Stimulated activated memory B cell treated with anti-CD40 and anti-IgM and Interleukin-4, amounts not matched to agents 10 μg/mL and 1 μg/mL and 100 μg/mL, for 72 hours (primary cell): ENCODE measurements around the gene TTLL6.

Experiments
- ATAC-seq: fragments of 150-1000 bp; cut with Tn5 transposase; 2 replicates; pipeline ENCODE4 v1.10.0; 2021
- H3K27ac Mint-ChIP-seq: one replicate; pipeline ENCODE4 v1.8.0; 2022; ENCODE audit warnings: mild to moderate bottlenecking, mixed read lengths
- H3K27me3 Mint-ChIP-seq: one replicate; pipeline ENCODE4 v1.8.0; 2022; ENCODE audit warnings: mixed read lengths
- H3K36me3 Mint-ChIP-seq: one replicate; pipeline ENCODE4 v1.8.0; 2022; ENCODE audit warnings: mixed read lengths
- H3K4me1 Mint-ChIP-seq: one replicate; pipeline ENCODE4 v1.8.0; 2022; ENCODE audit warnings: mixed read lengths
- H3K4me3 Mint-ChIP-seq: one replicate; pipeline ENCODE4 v1.8.0; 2022; ENCODE audit warnings: mild to moderate bottlenecking, moderate library complexity, mixed read lengths
- H3K9me3 Mint-ChIP-seq: one replicate; pipeline ENCODE4 v1.8.0; 2022; ENCODE audit warnings: mixed read lengths

Gene TTLL6

DNA sequence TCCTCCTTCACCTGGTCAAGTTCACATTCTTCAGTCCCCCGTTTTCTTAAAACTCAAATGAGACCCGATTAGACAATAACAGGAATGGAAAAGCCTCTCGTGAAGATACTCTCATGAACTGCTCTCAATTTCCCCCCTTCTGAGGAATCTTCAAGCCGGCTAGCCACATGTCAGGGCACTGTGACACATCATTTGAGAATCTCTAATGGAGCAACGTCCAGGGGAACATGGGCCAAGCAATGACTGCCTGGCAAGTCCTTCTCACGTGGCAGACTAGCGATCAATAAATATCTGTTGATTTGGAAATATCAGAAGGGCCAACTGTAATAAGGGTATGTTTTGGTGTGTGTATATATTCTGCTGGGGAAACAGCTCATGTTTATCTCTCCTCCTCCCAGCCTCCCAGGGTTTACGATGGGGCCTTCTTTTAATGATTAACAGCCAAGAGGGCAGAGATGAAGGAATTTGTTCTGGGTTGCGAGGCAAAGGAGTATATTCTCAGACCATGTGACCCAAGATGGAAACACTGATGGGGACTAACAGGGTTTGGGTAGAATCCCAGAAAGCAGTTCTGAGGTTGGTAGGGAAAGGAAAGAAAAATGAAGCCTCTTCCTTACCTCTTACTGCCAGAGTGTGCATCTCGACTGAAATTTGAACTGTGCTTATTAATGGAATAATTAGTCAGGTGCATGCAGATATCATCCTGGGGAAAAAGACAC is 21.4 kb downstream of the TTLL6 start:
- ATAC-seq, result no peak
- H3K36me3 Mint-ChIP-seq, result no peaks in the 10 kb centered on the region
- no peak overlapping the region for H3K27ac Mint-ChIP-seq
- no peaks in the 10 kb centered on the region for H3K9me3 Mint-ChIP-seq
- peaks cover 54% of the 10 kb centered on the region for H3K27me3 Mint-ChIP-seq
- H3K4me3 Mint-ChIP-seq, result no peak overlapping the region
- H3K4me1 Mint-ChIP-seq, result peaks cover 14% of the 10 kb centered on the region

DNA sequence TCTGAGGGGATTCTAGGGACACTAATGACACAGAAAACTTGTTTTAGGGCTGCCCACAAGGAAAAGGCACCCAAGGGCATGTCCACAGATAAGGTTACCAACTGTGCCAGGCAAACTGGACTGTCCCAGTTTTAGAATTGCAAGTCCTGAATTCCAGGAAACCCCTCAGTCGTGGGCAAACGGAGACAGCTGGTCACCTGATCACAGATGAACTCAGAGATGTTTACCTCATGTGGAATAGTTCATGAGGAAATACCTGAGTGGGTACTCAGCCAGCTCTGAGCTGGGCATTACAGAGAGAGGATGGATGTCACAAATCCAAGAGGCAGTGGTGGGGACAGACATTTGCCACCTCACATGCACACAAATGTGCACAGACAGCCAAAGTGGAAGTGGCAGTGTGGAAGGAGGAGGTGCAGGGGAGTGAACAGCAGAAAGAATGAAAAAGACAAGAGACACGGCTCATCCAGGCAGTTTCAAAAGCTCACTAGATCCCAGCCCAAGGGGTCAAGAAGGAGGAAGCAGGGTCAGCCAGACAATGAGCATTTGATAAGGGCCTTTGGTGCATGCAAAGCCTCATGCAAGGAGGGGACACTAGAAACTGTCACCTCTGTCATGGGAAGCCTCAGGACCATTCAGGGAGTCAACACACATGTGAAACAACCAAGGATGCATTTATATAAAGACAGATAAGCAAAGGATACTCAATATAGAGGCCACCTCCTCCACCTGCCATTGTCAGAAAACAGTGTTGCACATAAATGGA is 24.8 kb downstream of the TTLL6 start:
- Mint-ChIP-seq H3K27me3 (peaks cover 58% of the 10 kb centered on the region), H3K36me3 (no peaks in the 10 kb centered on the region), H3K27ac (no peak overlapping the region), H3K4me3 (no peak overlapping the region), H3K9me3 (no peaks in the 10 kb centered on the region), H3K4me1 (peaks cover 6% of the 10 kb centered on the region)
- no peak for ATAC-seq

DNA sequence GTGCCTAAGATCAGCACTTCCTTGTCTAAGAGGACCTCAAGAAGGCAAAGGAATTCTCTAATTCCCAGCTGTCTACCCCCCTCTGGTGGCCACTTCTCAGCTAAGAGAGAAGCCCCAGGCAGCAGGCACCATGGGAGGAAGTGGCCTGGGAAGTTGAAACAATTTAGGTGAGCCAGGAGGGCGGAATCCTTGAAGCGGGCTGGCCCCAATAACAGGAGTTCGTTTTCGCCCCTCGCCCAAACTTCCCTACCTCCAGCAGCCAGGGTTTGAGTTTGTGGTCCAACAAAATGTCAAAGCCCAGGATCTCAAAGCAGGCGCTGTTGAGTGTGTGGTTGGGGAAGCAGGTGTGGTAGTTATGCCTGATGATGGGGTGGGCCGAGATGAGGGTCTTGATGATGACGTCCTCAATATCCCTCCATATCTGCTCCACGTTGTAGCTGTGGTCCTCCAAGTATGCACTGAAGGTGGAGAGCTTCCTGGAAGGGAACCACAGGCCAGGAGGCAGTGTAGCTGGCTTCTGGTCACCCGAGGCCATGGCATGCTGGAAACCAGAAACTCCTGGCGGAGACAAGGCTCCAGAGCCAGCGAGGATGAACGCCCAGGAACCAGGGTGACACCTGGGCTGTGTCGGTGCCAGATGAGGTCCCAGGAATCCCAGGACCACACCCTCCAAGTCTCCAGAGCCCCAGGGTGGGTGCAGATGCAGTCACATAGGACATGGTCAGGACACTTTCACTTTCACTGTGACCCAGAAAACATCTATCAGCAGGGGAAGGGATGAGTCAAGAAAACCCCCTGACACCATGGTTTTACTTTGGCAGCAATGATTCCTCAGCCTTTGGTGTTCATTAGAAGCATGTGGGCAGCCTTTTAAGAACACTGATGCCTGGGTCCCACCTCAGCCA is 25.6 kb downstream of the TTLL6 start:
- Mint-ChIP-seq H3K9me3 (no peaks in the 10 kb centered on the region), H3K36me3 (no peaks in the 10 kb centered on the region), H3K4me3 (no peak overlapping the region), H3K4me1 (peaks cover 6% of the 10 kb centered on the region), H3K27me3 (peaks cover 66% of the 10 kb centered on the region), H3K27ac (no peak overlapping the region)
- ATAC-seq, result peak; percentile 69

GRCh38 chr17:48790607-48791127 is 26.4 kb downstream of the TTLL6 start:
- H3K4me3 Mint-ChIP-seq, result no peak overlapping the region
- no peaks in the 10 kb centered on the region for H3K9me3 Mint-ChIP-seq
- no peak for ATAC-seq
- H3K27ac Mint-ChIP-seq, result no peak overlapping the region
- H3K27me3 Mint-ChIP-seq, result peaks cover 66% of the 10 kb centered on the region
- H3K36me3 Mint-ChIP-seq, result no peaks in the 10 kb centered on the region
- H3K4me1 Mint-ChIP-seq, result peaks cover 6% of the 10 kb centered on the region

- H3K27ac Mint-ChIP-seq, result no peak overlapping the region
Measured at GRCh38 chr17:48787828-48788227, 29.2 kb downstream of the TTLL6 start.

GRCh38 chr17:48779421-48779820 is 37.6 kb downstream of the TTLL6 start:
- no peak for ATAC-seq
- H3K4me1 Mint-ChIP-seq, result no peaks in the 10 kb centered on the region
- H3K9me3 Mint-ChIP-seq, result peaks cover 7% of the 10 kb centered on the region
- H3K36me3 Mint-ChIP-seq, result no peaks in the 10 kb centered on the region
- no peak overlapping the region for H3K27ac Mint-ChIP-seq
- H3K27me3 Mint-ChIP-seq, result peaks cover 47% of the 10 kb centered on the region
- no peak overlapping the region for H3K4me3 Mint-ChIP-seq

More at GRCh38 chr17:48787828-48788227, 29.2 kb downstream of the TTLL6 start:
- Mint-ChIP-seq H3K9me3 (no peaks in the 10 kb centered on the region), H3K27me3 (peaks cover 51% of the 10 kb centered on the region), H3K36me3 (no peaks in the 10 kb centered on the region), H3K4me3 (no peak overlapping the region), H3K4me1 (peaks cover 6% of the 10 kb centered on the region)
- no peak for ATAC-seq

GRCh38 chr17:48776602-48777001 is 40.4 kb downstream of the TTLL6 start:
- Mint-ChIP-seq H3K9me3 (peaks cover 7% of the 10 kb centered on the region), H3K36me3 (no peaks in the 10 kb centered on the region), H3K27ac (no peak overlapping the region), H3K4me1 (no peaks in the 10 kb centered on the region), H3K27me3 (peaks cover 76% of the 10 kb centered on the region), H3K4me3 (no peak overlapping the region)
- no peak for ATAC-seq

DNA sequence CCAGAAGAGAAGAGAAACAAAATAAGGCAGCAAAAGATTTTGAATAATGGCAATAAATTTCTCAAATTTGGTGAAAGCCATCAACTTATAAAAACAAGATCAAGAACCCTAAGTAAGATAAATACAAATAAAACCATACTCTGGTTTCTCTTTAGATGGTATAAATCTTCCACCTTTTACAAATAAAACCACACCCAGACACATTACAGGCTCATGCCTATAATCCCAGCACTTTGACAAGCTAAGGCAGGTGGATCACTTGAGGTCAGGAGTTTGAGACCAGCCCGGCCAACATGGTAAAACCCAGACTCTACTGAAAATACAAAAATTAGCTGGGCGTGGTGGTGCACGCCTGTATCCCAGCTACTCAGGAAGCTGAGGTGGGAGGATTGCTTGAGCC is 43.8 kb downstream of the TTLL6 start:
- ATAC-seq, result no peak
- peaks cover 93% of the 10 kb centered on the region for H3K27me3 Mint-ChIP-seq
- no peak overlapping the region for H3K4me3 Mint-ChIP-seq
- H3K9me3 Mint-ChIP-seq, result no peaks in the 10 kb centered on the region
- no peaks in the 10 kb centered on the region for H3K4me1 Mint-ChIP-seq
- H3K27ac Mint-ChIP-seq, result no peak overlapping the region
- H3K36me3 Mint-ChIP-seq, result no peaks in the 10 kb centered on the region

GRCh38 chr17:48770954-48771353 is 46.1 kb downstream of the TTLL6 start:
- no peaks in the 10 kb centered on the region for H3K9me3 Mint-ChIP-seq
- H3K27me3 Mint-ChIP-seq, result peaks cover 77% of the 10 kb centered on the region
- H3K4me3 Mint-ChIP-seq, result no peak overlapping the region
- H3K4me1 Mint-ChIP-seq, result no peaks in the 10 kb centered on the region
- H3K27ac Mint-ChIP-seq, result no peak overlapping the region
- ATAC-seq, result no peak
- H3K36me3 Mint-ChIP-seq, result no peaks in the 10 kb centered on the region

DNA sequence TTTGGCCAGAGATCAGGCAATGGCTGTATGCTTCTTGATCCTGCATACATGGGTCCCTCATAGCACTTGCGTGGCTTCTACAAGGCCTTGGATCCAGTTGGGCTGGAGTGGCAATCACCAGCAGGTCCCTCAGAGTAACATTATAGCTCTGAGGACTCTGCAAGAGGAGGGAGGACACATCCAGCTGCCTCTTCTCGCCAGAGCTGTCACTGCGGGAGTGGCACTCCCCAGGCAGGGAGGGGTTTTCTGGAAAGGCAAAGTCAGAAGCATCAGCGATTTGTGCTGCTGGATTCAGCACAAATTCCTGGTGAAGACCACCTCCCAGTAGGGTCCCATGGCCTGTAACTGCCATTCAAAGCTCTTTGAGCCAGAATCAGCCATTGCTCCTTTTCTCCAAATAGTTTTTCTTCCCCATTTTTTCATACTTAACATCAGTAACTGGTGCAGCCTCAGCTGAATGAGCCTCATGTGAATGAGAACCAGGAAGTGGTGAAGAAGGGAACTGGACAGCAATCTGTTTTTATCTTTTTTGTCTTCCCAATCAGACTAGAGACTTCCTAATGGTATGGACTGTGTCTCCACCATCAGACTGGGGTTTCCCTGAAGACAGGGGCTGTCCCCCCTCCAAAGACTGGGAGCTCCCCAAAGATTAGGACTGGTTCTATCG is 47.9 kb downstream of the TTLL6 start:
- H3K4me3 Mint-ChIP-seq, result no peak overlapping the region
- H3K36me3 Mint-ChIP-seq, result no peaks in the 10 kb centered on the region
- H3K27ac Mint-ChIP-seq, result no peak overlapping the region
- peaks cover 59% of the 10 kb centered on the region for H3K27me3 Mint-ChIP-seq
- ATAC-seq, result no peak
- H3K4me1 Mint-ChIP-seq, result no peaks in the 10 kb centered on the region
- no peaks in the 10 kb centered on the region for H3K9me3 Mint-ChIP-seq

DNA sequence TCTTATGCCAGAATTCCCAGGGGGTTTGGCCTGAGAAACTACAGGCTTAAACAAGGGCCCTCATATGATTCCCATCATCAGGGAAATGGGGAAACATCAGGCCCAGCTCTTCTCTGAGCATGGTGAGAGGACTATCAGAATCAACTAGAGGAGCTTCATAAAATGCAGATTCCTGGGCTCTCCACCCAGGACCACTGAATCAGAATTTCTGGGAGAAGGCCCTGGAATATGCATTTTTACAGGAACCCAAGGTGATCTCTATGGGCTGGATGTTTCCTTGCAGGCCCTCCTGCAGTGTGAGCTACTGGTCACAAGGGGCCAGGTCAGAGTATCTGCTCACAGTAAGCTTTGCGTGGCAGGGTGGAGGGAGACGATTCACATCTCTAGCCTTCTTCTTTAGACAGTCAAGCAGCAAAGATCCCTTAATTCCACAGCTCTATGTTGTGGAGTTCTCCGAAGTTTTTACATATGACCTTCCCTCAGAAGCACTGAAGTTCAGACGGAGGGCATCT is 49.7 kb downstream of the TTLL6 start:
- Mint-ChIP-seq H3K4me3 (no peak overlapping the region), H3K9me3 (no peaks in the 10 kb centered on the region), H3K27ac (no peak overlapping the region), H3K4me1 (no peaks in the 10 kb centered on the region), H3K27me3 (peaks cover 58% of the 10 kb centered on the region), H3K36me3 (no peaks in the 10 kb centered on the region)
- ATAC-seq, result no peak

- ATAC-seq, result no peak
- Mint-ChIP-seq H3K27me3 (peaks cover 69% of the 10 kb centered on the region), H3K4me3 (no peak overlapping the region)
Measured at GRCh38 chr17:48761114-48761513, 55.9 kb downstream of the TTLL6 start.

GRCh38 chr17:48760411-48760810 is 56.6 kb downstream of the TTLL6 start:
- H3K27ac Mint-ChIP-seq, result no peak overlapping the region
- H3K4me3 Mint-ChIP-seq, result no peak overlapping the region
- ATAC-seq, result no peak
- no peaks in the 10 kb centered on the region for H3K9me3 Mint-ChIP-seq
- H3K27me3 Mint-ChIP-seq, result peaks cover 76% of the 10 kb centered on the region
- peaks cover 9% of the 10 kb centered on the region for H3K4me1 Mint-ChIP-seq
- H3K36me3 Mint-ChIP-seq, result no peaks in the 10 kb centered on the region

More at GRCh38 chr17:48761114-48761513, 55.9 kb downstream of the TTLL6 start:
- no peaks in the 10 kb centered on the region for H3K9me3 Mint-ChIP-seq
- no peak overlapping the region for H3K27ac Mint-ChIP-seq
- peaks cover 9% of the 10 kb centered on the region for H3K4me1 Mint-ChIP-seq
- no peaks in the 10 kb centered on the region for H3K36me3 Mint-ChIP-seq

DNA sequence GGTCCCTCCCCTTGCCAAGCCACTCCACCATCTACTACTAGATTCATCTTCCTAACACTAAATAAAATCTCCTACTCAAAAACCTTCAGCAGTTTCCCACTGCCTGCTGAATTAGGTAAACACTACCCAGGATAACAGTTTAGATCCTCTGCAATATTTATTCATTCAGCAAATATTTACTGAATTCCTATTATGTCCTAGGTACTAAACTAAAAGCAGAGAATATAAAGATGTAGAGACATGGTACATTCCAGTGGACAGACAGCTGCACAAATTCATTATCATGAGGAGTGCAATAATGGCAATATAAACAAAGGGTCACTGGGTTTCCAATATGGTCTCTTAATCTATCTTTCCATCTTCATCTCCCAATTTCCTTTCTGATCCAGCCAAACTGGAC is 57.7 kb downstream of the TTLL6 start:
- Mint-ChIP-seq H3K27ac (no peak overlapping the region), H3K27me3 (peaks cover 87% of the 10 kb centered on the region), H3K9me3 (no peaks in the 10 kb centered on the region), H3K4me3 (no peak overlapping the region), H3K4me1 (peaks cover 9% of the 10 kb centered on the region), H3K36me3 (no peaks in the 10 kb centered on the region)
- no peak for ATAC-seq
